Measurements from ENCODE around the gene AKAP13. TPM values are rescaled to one million over a fixed set of nuclear protein-coding genes. Genes with fewer than 3 reads are reported as not detected.

Gene AKAP13
- total and polyA plus RNA-seq, 9 donors: 45.3 to 190 (median 98.6) TPM

GRCh38 chr15:85427286-85428028 lies 47.1 kb downstream of the AKAP13 start:
- Histone ChIP-seq H3K36me3 (no peaks in the 10 kb centered on the region), H3K27ac (no peak overlapping the region), H3K27me3 (no peaks in the 10 kb centered on the region), H3K4me1 (ENCODE audit: insufficient read depth) (peaks cover 2% of the 10 kb centered on the region), H3K4me3 (no peak overlapping the region), H3K9me3 (no peaks in the 10 kb centered on the region)
- intact Hi-C loops (cut with DNase I): no loop called here
- TF ChIP-seq, protein P1, sequence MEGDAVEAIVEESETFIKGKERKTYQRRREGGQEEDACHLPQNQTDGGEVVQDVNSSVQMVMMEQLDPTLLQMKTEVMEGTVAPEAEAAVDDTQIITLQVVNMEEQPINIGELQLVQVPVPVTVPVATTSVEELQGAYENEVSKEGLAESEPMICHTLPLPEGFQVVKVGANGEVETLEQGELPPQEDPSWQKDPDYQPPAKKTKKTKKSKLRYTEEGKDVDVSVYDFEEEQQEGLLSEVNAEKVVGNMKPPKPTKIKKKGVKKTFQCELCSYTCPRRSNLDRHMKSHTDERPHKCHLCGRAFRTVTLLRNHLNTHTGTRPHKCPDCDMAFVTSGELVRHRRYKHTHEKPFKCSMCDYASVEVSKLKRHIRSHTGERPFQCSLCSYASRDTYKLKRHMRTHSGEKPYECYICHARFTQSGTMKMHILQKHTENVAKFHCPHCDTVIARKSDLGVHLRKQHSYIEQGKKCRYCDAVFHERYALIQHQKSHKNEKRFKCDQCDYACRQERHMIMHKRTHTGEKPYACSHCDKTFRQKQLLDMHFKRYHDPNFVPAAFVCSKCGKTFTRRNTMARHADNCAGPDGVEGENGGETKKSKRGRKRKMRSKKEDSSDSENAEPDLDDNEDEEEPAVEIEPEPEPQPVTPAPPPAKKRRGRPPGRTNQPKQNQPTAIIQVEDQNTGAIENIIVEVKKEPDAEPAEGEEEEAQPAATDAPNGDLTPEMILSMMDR (IDR thresholded peaks at IDR 0.05): no peak
- TF ChIP-seq POLR2A (IDR thresholded peaks at IDR 0.05) (no peak), EP300 (IDR thresholded peaks at IDR 0.05) (no peak)
- no peak for DNase-seq
- 92 to 93% (median 93%) methylated on average over 5 of the region's 5 CpGs for WGBS, 3 donors

- WGBS, 3 donors: 91 to 99% (median 95%) methylated on average over 3 of the region's 3 CpGs
- Histone ChIP-seq H3K4me1 (ENCODE audit: insufficient read depth) (no peaks in the 10 kb centered on the region), H3K27me3 (no peaks in the 10 kb centered on the region), H3K36me3 (no peaks in the 10 kb centered on the region), H3K27ac (no peak overlapping the region), H3K4me3 (no peak overlapping the region), H3K9me3 (no peaks in the 10 kb centered on the region)
- no peak for DNase-seq
- intact Hi-C loops (cut with DNase I): no loop called here
- TF ChIP-seq EP300 (IDR thresholded peaks at IDR 0.05): no peak
- TF ChIP-seq, protein P1 (IDR thresholded peaks at IDR 0.05): no peak
- no peak for TF ChIP-seq POLR2A (IDR thresholded peaks at IDR 0.05)
These were observed 49.1 kb downstream of the AKAP13 start for GRCh38 chr15:85429522-85429921.

- H3K27ac ChIP-seq: no peak overlapping the region
- no peaks in the 10 kb centered on the region for H3K27me3 ChIP-seq
- no peaks in the 10 kb centered on the region for H3K9me3 ChIP-seq
- H3K4me3 ChIP-seq: no peak overlapping the region
- H3K4me1 ChIP-seq (ENCODE audit: insufficient read depth): no peaks in the 10 kb centered on the region
- H3K36me3 ChIP-seq: no peaks in the 10 kb centered on the region
- intact Hi-C loops (cut with DNase I): no loop called here
- no peak for DNase-seq
- TF ChIP-seq EP300 (IDR thresholded peaks at IDR 0.05): no peak
- TF ChIP-seq, protein P1 (IDR thresholded peaks at IDR 0.05): no peak
- no peak for TF ChIP-seq POLR2A (IDR thresholded peaks at IDR 0.05)
- WGBS, 3 donors: 92 to 95% (median 94%) methylated on average over 6 of the region's 6 CpGs
These were observed 50.2 kb downstream of the AKAP13 start for GRCh38 chr15:85430406-85431204.

DNA sequence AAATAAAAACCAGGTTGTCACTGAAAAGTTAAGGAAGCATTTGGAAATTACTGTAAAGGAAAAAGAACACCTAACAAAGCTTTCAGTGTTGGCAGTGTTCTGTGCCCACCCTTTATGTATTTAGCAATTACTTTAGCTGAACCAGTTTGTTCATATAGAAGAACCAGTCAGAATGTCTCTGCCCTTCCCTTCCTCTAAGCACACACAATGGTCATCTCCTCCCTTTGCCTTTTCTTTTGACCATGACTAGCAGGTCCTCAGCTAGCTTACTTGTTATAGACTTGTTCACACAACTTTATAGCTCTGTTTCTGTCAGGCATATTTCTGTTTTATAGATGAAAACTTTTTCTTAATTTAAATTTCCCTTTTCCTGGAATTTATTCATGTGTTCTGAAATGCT lies 59.6 kb downstream of the AKAP13 start:
- Histone ChIP-seq H3K4me1 (ENCODE audit: insufficient read depth) (peaks cover 5% of the 10 kb centered on the region), H3K9me3 (no peaks in the 10 kb centered on the region), H3K36me3 (no peaks in the 10 kb centered on the region), H3K27me3 (no peaks in the 10 kb centered on the region), H3K4me3 (no peak overlapping the region), H3K27ac (no peak overlapping the region)
- no peak for DNase-seq
- intact Hi-C loops (cut with DNase I): no loop called here
- TF ChIP-seq POLR2A (IDR thresholded peaks at IDR 0.05) (no peak), EP300 (IDR thresholded peaks at IDR 0.05) (no peak)
- TF ChIP-seq, protein P1 (IDR thresholded peaks at IDR 0.05): no peak

All from ovary (tissue), 9 donors.